ENCODE measurements around the gene PRPS2.

The PRPS2 gene

DNA sequence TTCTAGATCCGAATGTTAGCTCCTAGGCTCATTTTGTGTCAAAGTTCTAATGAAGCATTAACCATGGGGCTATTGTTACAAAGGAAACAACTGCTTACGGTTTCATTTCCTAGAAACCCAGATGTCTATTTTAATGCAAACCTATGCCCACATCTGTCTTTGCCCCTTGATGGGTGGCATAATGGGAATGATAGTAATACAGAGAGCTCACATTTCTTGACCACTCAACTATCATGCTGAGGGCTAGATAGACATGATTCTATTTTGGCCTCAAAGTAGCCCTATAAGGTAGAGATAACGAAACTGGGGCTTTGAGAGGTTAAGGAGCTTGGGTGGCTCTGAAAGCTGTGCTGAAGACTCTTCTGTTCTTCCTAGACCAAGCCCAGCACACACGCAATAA lies 77.5 kb downstream of the PRPS2 start:
- TF ChIP-seq TEAD4 (IDR thresholded peaks at IDR 0.05): no peak
- TF ChIP-seq RAD21 (IDR thresholded peaks at IDR 0.05; ENCODE audit: low read depth): no peak
- TF ChIP-seq FOXM1 (IDR thresholded peaks at IDR 0.05; ENCODE audit: borderline replicate concordance, low read depth): no peak
- TF ChIP-seq TAF1 (IDR thresholded peaks at IDR 0.05; ENCODE audit: low read depth): no peak

DNA sequence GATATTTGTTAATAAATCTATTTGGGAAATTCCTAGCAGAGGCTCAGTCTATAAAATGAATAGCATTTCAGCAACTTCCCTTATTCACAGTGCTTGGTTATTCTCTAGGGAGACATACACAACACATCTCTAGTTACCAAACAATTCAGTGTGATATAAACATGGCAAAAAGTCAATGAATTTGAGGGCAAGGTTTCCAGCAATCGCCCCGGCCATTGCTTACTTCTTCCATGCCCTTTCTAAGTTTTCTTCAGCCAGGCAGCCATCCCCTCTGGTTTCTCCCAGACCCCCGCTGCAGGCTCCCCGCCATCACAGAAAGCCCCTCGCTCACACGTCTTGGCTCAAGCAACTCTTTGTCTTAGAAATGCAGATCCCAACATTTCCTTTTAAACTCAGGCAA lies 80.0 kb downstream of the PRPS2 start:
- TF ChIP-seq NFIC (IDR thresholded peaks at IDR 0.05): no peak
- no peak for TF ChIP-seq TEAD4 (IDR thresholded peaks at IDR 0.05)
- TF ChIP-seq YY1 (IDR thresholded peaks at IDR 0.05; ENCODE audit: low read depth): no peak
- no peak for TF ChIP-seq RAD21 (IDR thresholded peaks at IDR 0.05; ENCODE audit: low read depth)
- no peak for TF ChIP-seq TAF1 (IDR thresholded peaks at IDR 0.05; ENCODE audit: low read depth)
- no peak for TF ChIP-seq FOXM1 (IDR thresholded peaks at IDR 0.05; ENCODE audit: borderline replicate concordance, low read depth)
- TF ChIP-seq CREB1 (IDR thresholded peaks at IDR 0.05; ENCODE audit: low read depth): no peak
- TF ChIP-seq, protein P1, sequence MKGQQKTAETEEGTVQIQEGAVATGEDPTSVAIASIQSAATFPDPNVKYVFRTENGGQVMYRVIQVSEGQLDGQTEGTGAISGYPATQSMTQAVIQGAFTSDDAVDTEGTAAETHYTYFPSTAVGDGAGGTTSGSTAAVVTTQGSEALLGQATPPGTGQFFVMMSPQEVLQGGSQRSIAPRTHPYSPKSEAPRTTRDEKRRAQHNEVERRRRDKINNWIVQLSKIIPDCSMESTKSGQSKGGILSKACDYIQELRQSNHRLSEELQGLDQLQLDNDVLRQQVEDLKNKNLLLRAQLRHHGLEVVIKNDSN (IDR thresholded peaks at IDR 0.05): no peak
- TF ChIP-seq ZBTB7A (IDR thresholded peaks at IDR 0.05; ENCODE audit: low read depth): no peak
- TF ChIP-seq EP300 (IDR thresholded peaks at IDR 0.05; ENCODE audit: borderline replicate concordance): no peak
- TF ChIP-seq, protein P2, sequence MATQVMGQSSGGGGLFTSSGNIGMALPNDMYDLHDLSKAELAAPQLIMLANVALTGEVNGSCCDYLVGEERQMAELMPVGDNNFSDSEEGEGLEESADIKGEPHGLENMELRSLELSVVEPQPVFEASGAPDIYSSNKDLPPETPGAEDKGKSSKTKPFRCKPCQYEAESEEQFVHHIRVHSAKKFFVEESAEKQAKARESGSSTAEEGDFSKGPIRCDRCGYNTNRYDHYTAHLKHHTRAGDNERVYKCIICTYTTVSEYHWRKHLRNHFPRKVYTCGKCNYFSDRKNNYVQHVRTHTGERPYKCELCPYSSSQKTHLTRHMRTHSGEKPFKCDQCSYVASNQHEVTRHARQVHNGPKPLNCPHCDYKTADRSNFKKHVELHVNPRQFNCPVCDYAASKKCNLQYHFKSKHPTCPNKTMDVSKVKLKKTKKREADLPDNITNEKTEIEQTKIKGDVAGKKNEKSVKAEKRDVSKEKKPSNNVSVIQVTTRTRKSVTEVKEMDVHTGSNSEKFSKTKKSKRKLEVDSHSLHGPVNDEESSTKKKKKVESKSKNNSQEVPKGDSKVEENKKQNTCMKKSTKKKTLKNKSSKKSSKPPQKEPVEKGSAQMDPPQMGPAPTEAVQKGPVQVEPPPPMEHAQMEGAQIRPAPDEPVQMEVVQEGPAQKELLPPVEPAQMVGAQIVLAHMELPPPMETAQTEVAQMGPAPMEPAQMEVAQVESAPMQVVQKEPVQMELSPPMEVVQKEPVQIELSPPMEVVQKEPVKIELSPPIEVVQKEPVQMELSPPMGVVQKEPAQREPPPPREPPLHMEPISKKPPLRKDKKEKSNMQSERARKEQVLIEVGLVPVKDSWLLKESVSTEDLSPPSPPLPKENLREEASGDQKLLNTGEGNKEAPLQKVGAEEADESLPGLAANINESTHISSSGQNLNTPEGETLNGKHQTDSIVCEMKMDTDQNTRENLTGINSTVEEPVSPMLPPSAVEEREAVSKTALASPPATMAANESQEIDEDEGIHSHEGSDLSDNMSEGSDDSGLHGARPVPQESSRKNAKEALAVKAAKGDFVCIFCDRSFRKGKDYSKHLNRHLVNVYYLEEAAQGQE (IDR thresholded peaks at IDR 0.05; ENCODE audit: low read depth): no peak
- TF ChIP-seq, protein P3, sequence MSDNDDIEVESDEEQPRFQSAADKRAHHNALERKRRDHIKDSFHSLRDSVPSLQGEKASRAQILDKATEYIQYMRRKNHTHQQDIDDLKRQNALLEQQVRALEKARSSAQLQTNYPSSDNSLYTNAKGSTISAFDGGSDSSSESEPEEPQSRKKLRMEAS (IDR thresholded peaks at IDR 0.05): no peak
- no peak for TF ChIP-seq TCF12 (IDR thresholded peaks at IDR 0.05; ENCODE audit: low read depth)

DNA sequence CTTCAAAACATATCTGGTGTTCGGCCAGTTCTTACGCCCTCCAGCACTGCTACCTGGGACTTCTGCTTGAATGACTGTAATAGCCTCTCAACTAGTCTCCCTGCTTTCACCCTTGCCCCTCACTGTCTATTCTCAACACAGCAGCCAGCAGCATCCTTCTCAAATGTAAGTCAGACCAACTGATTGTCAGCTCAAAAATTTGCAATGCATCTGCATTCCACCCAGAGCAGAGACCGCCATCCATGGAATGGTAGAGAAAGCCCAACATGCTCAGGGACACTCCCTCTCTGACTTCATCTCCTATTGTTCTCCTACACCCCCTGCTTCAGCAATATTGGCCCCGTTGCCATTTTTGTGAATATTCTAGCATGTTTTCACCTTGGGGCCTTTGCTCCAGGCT lies 81.5 kb downstream of the PRPS2 start:
- TF ChIP-seq RAD21 (IDR thresholded peaks at IDR 0.05; ENCODE audit: low read depth): no peak
- TF ChIP-seq NFIC (IDR thresholded peaks at IDR 0.05): no peak
- TF ChIP-seq TEAD4 (IDR thresholded peaks at IDR 0.05): no peak
- TF ChIP-seq, protein P2 (IDR thresholded peaks at IDR 0.05; ENCODE audit: low read depth): no peak
- TF ChIP-seq FOXM1 (IDR thresholded peaks at IDR 0.05; ENCODE audit: borderline replicate concordance, low read depth): no peak
- no peak for TF ChIP-seq CEBPB (IDR thresholded peaks at IDR 0.05)
- TF ChIP-seq EGR1 (IDR thresholded peaks at IDR 0.05): no peak

Data from Ishikawa (cell line).